Lung (tissue), 12 donors: ENCODE data around the gene SETBP1. TPM values are rescaled to one million over a fixed set of nuclear protein-coding genes. Genes with fewer than 3 reads are reported as not detected.

Source experiments
- ATAC-seq: fragments of 200-7000 bp; cut with Tn5 transposase; one replicate; pipeline ENCODE4 v1.9.1; 2020; ENCODE audit warnings: moderate number of reproducible peaks; ENCODE audit not compliant: insufficient read depth, low FRiP score
- DNase-seq, 3 donors: peaks; one replicate each; pipeline ENCODE4 v3.0.0-alpha.2; 2013 to 2017
- H3K27ac ChIP-seq, 2 donors: one replicate each; pipeline ENCODE4 v1.5.1; 2013; ENCODE audit warnings: mild to moderate bottlenecking in 2 of 2, moderate library complexity in 2 of 2, control low read depth in 1 of 2, inconsistent platforms in 1 of 2, low read depth in 1 of 2, low read length in 1 of 2
- H3K27me3 ChIP-seq, 3 donors: one replicate each; pipeline ENCODE4 v1.5.1; 2013; ENCODE audit warnings: low read length in 2 of 3; ENCODE audit not compliant: control insufficient read depth in 3 of 3, insufficient read depth in 3 of 3
- H3K36me3 ChIP-seq, 4 donors: one replicate each; pipeline ENCODE4 v1.5.1; 2013; ENCODE audit warnings: low read length in 4 of 4, mild to moderate bottlenecking in 1 of 4, moderate library complexity in 1 of 4; ENCODE audit not compliant: control insufficient read depth in 4 of 4, insufficient read depth in 4 of 4
- H3K4me1 ChIP-seq, 5 donors: one replicate each; pipeline ENCODE4 v1.5.1; 2013; ENCODE audit warnings: low read length in 5 of 5, mild to moderate bottlenecking in 2 of 5, moderate library complexity in 1 of 5; ENCODE audit not compliant: control insufficient read depth in 5 of 5, insufficient read depth in 5 of 5
- H3K4me3 ChIP-seq: one replicate; pipeline ENCODE4 v1.5.1; 2013; ENCODE audit warnings: mild to moderate bottlenecking, control low read depth, moderate library complexity
- H3K9ac ChIP-seq, 2 donors: one replicate each; pipeline ENCODE4 v1.5.1; 2013; ENCODE audit warnings: low read length in 2 of 2, control low read depth in 1 of 2; ENCODE audit not compliant: insufficient read depth in 1 of 2
- H3K9me3 ChIP-seq, 4 donors: one replicate each; pipeline ENCODE4 v1.5.1; 2013; ENCODE audit warnings: low read length in 3 of 4, mild to moderate bottlenecking in 1 of 4, moderate library complexity in 1 of 4; ENCODE audit not compliant: control insufficient read depth in 4 of 4, insufficient read depth in 3 of 4
- WGBS, 2 donors: extraction: QIAGEN DNeasy Blood & Tissue Kit; methylation state at CpG; one replicate each; pipeline ENCODE4 v1.1.7; 2013; 5-methylcytosine and 5-hydroxymethylcytosine counted together
- polyA plus RNA-seq, 2 donors: library from polyadenylated mRNA; stranded (reverse); fragments of 200-250 nt; gene quantifications; one replicate each; pipeline ENCODE4 v1.2.1, GENCODE V29; 2013
- total RNA-seq, 2 donors: library from RNA; depleted of rRNA in 1 of 2; stranded (reverse); fragments of >200 nt in 1 of 2; gene quantifications; one replicate each; pipeline ENCODE4 v1.2.1, GENCODE V29; 2014 to 2021
- TF ChIP-seq, protein P1 (sequence below): IDR thresholded peaks from 2 replicates; pipeline ENCODE4 v1.5.1; 2012; ENCODE audit warnings: mild to moderate bottlenecking; ENCODE audit errors: control extremely low read depth, extremely low read depth
- donor health status: control.
- donor health status: control.
- donor health status: Bipolar disorder and iron deficiency.
- donor health status: healthy.
- donor health status: DM: yes; HTN: yes; CAD: no.

Gene SETBP1
- total and polyA plus RNA-seq, 4 donors: 1.6 to 43.8 (median 16.6) TPM

DNA sequence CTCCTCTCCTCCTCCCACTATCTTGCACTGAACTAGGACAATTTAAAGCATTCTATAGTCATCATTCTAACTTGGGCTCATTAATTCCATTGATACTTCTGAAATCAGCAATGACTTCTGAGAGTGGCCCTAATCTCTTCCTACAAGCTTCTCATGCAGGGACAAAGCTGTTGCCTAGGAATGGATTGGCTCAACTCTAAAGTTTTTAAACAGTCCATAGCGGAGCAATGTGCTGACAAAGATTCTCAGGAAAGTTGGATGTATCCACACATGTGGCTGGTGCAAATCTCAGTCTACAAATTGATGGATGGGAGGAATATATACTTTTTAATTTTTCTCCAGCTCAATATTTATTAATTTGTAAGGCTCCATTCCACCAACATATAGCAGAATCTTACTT lies 388.9 kb downstream of the SETBP1 start:
- no peak overlapping the region for H3K9ac ChIP-seq
- TF ChIP-seq, protein P1, sequence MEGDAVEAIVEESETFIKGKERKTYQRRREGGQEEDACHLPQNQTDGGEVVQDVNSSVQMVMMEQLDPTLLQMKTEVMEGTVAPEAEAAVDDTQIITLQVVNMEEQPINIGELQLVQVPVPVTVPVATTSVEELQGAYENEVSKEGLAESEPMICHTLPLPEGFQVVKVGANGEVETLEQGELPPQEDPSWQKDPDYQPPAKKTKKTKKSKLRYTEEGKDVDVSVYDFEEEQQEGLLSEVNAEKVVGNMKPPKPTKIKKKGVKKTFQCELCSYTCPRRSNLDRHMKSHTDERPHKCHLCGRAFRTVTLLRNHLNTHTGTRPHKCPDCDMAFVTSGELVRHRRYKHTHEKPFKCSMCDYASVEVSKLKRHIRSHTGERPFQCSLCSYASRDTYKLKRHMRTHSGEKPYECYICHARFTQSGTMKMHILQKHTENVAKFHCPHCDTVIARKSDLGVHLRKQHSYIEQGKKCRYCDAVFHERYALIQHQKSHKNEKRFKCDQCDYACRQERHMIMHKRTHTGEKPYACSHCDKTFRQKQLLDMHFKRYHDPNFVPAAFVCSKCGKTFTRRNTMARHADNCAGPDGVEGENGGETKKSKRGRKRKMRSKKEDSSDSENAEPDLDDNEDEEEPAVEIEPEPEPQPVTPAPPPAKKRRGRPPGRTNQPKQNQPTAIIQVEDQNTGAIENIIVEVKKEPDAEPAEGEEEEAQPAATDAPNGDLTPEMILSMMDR: no peak
- H3K4me1 ChIP-seq: peaks cover 0 to 15% (median 4%) of the 10 kb centered on the region in 5 donors
- H3K27ac ChIP-seq: no peak overlapping the region
- 76 to 92% methylated on average over 1 of the region's 1 CpG for WGBS, 2 donors
- no peak overlapping the region for H3K4me3 ChIP-seq
- H3K9me3 ChIP-seq: no peaks in the 10 kb centered on the region
- no peaks in the 10 kb centered on the region for H3K36me3 ChIP-seq
- no peaks in the 10 kb centered on the region for H3K27me3 ChIP-seq
- DNase-seq (peak in 2 of 3 donors; percentile 28 to 37), ATAC-seq (no peak)

DNA sequence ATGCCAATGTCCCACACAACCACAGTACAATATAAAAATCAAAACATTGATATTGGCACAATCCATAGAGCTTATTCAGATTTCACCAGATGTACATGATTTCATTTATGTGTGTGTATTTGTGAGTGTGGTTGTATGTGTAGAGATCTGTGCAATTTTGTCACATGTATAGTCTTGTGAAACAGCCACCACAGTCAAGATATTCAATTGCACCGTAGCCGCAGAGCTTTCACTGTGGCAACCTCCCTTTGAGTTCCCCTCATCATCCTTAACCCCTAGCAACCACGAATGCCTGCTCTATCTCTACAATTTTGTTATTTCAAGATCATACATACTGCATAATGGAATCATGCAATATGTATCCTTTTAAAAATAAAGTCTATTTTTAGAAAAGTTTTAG lies 391.3 kb downstream of the SETBP1 start:
- ATAC-seq: no peak
- 44 to 60% methylated on average over 3 of the region's 3 CpGs for WGBS, 2 donors
- no peaks in the 10 kb centered on the region for H3K27me3 ChIP-seq

DNA sequence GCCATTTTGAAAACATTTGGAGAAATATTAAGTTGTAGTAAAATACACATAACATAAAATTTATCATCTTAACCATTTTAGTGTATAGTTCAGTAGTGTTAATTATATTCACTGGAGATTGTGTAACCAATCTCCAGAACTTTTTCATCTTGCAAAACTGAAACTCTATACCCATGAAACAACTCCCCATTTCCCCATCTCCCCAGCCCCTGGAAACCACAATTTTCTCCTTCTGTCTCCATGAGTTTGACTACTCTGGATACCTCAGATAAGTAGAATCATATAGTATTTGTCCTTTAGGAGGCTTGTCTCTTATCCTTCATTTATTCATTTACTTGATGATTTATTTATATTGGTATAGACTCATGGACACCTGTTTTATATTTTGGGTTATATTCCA lies 392.9 kb downstream of the SETBP1 start:
- no peak for ATAC-seq
- TF ChIP-seq, protein P1: no peak

More for the DNA sequence above, 391.3 kb downstream of the SETBP1 start:
- Histone ChIP-seq H3K9me3 (no peaks in the 10 kb centered on the region), H3K4me3 (no peak overlapping the region), H3K4me1 (peaks cover 0 to 1% (median 0%) of the 10 kb centered on the region in 5 donors), H3K36me3 (no peaks in the 10 kb centered on the region), H3K9ac (no peak overlapping the region), H3K27ac (no peak overlapping the region)
- TF ChIP-seq, protein P1: no peak
- no peak for DNase-seq

DNA sequence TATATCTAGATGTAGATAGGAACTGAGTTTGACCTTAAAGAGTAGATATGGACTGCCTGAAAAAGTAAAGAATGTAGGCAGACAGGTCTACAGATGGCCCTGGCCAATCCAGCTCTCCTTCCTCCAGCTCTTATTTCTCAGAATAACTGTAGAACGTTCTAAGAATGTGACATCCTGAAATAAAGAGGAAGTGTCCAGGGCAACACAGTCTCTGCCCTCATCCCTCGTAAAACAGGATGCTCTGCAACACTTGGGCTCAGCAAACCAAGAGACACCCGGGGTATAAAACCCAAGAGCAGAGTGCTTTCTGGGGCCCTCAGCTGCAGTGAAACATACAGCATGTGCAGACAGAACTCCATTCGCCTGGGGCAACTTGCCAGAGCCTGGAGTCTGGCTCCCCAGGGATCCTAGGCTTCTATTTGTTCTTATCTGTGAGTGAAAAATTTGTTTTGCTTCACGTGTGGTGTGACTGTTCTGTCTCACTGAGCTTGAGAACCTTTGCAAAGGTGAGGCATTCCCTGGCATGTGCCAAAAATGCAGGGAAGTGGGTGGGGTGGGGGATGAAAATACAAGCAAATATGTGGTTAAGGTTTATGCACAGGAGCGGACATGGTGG lies 401.0 kb downstream of the SETBP1 start:
- no peak for ATAC-seq

More for the DNA sequence above, 392.9 kb downstream of the SETBP1 start:
- Histone ChIP-seq H3K36me3 (no peaks in the 10 kb centered on the region), H3K9ac (no peak overlapping the region), H3K27ac (no peak overlapping the region), H3K4me3 (no peak overlapping the region), H3K27me3 (no peaks in the 10 kb centered on the region), H3K9me3 (no peaks in the 10 kb centered on the region), H3K4me1 (no peaks in the 10 kb centered on the region)
- no peak for DNase-seq

More for the DNA sequence above, 401.0 kb downstream of the SETBP1 start:
- Histone ChIP-seq H3K9me3 (peaks cover 0 to 5% (median 0%) of the 10 kb centered on the region in 4 donors), H3K4me3 (no peak overlapping the region), H3K9ac (no peak overlapping the region), H3K4me1 (no peaks in the 10 kb centered on the region), H3K27me3 (no peaks in the 10 kb centered on the region), H3K36me3 (no peaks in the 10 kb centered on the region), H3K27ac (no peak overlapping the region)
- no peak for DNase-seq
- TF ChIP-seq, protein P1: no peak
- WGBS, 2 donors: 63 to 66% methylated on average over 6 of the region's 6 CpGs
